Lower lobe of right lung (tissue), 2 donors: ENCODE data around the gene COPS7A. TPM values are rescaled to one million over a fixed set of nuclear protein-coding genes. Genes with fewer than 3 reads are reported as not detected.
"Not testable (repeated sequence)": the region's sequence is repeated elsewhere in the genome, so short reads cannot be mapped to it uniquely, and the experiment has no call there.

ENCODE experiments used
- ATAC-seq, 2 donors: fragments of 200-7000 bp; cut with Tn5 transposase; one replicate each; pipeline ENCODE4 v1.9.1; 2020 to 2022; ENCODE audit warnings: mild to moderate bottlenecking in 2 of 2, moderate library complexity in 2 of 2
- DNase-seq: peaks from one replicate; pipeline ENCODE4 v3.0.0-alpha.2; 2020
- H3K27ac ChIP-seq: fragments of 200-600 bp; one replicate; pipeline ENCODE4 v1.8.0; 2022
- H3K27me3 ChIP-seq: fragments of 200-600 bp; one replicate; pipeline ENCODE4 v1.8.0; 2022; ENCODE audit warnings: low read depth
- H3K36me3 ChIP-seq: fragments of 200-600 bp; one replicate; pipeline ENCODE4 v1.8.0; 2022; ENCODE audit warnings: mild to moderate bottlenecking
- H3K4me1 ChIP-seq: fragments of 200-600 bp; one replicate; pipeline ENCODE4 v1.8.0; 2022
- H3K4me3 ChIP-seq: fragments of 200-600 bp; one replicate; pipeline ENCODE4 v1.8.0; 2022; ENCODE audit warnings: mild to moderate bottlenecking
- H3K9me3 ChIP-seq: fragments of 200-600 bp; one replicate; pipeline ENCODE4 v1.8.0; 2022
- intact Hi-C: fragments of 100-400 bp; cut with DNase I; formaldehyde crosslinking; loops from one replicate; pipeline ENCODE4 v1.11.0; 2022
- total RNA-seq: library from RNA; stranded (reverse); fragmentation: NEBNext Ultra II Directional; extraction: Animal tissue kit (Norgen Biotek cat#: 25700); gene quantifications from one replicate; pipeline ENCODE4 v1.2.1, GENCODE V29; 2021
- TF ChIP-seq, protein P1 (sequence below): fragments of 200-600 bp; IDR thresholded peaks from one replicate; pipeline ENCODE4 v1.8.0; 2022; ENCODE audit warnings: antibody characterized with exemption, mild to moderate bottlenecking
- donor health status: DM: no; HTN: yes; CAD: no; lungs with severe emphysema.

Gene COPS7A
- total RNA-seq, 1 donor from 2014 or later: 55.1 TPM

DNA sequence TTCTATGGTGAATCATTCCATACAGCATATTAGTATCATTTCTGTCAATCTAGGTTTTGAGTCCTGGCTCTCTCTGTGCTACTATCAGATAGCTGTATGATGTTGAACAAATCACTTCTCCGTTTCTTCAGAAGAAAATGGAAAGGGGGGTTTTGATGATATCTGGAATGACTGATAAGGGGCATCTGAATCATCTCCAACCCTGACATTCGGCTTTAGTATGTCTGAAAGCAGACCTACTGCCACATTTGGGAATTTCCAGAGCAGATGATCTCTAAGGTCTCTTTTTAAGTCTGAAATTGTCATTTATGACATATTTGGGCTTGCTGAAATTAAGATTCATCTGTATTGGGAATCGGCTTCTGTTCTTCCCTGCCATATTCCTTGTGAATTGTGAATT lies 19.0 kb downstream of the COPS7A start:
- H3K4me1 ChIP-seq: no peaks in the 10 kb centered on the region
- DNase-seq (no peak), ATAC-seq (no peak)
- H3K27ac ChIP-seq: no peak overlapping the region
- TF ChIP-seq, protein P1, sequence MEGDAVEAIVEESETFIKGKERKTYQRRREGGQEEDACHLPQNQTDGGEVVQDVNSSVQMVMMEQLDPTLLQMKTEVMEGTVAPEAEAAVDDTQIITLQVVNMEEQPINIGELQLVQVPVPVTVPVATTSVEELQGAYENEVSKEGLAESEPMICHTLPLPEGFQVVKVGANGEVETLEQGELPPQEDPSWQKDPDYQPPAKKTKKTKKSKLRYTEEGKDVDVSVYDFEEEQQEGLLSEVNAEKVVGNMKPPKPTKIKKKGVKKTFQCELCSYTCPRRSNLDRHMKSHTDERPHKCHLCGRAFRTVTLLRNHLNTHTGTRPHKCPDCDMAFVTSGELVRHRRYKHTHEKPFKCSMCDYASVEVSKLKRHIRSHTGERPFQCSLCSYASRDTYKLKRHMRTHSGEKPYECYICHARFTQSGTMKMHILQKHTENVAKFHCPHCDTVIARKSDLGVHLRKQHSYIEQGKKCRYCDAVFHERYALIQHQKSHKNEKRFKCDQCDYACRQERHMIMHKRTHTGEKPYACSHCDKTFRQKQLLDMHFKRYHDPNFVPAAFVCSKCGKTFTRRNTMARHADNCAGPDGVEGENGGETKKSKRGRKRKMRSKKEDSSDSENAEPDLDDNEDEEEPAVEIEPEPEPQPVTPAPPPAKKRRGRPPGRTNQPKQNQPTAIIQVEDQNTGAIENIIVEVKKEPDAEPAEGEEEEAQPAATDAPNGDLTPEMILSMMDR: no peak
- intact Hi-C loops: no loop called here
- no peak overlapping the region for H3K4me3 ChIP-seq
- H3K36me3 ChIP-seq: peaks cover 18% of the 10 kb centered on the region
- no peaks in the 10 kb centered on the region for H3K9me3 ChIP-seq
- H3K27me3 ChIP-seq: no peaks in the 10 kb centered on the region

DNA sequence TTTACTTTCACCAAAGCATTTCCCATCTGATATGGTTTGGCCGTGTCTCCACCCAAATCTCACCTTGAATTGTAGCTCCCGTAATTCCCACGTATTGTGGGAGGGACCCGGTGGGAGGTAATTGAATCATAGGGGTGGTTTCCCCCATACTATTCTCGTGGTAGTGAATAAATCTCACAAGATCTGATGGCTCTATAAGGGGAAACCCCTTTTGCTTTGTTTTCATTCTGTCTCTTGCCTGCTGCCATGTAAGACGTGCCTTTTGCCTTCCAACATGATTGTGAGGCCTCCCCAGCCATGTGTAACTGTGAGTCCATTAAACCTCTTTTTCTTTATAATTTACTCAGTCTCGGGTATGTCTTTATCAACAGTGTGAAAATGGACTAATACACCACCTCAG lies 19.5 kb downstream of the COPS7A start:
- H3K27me3 ChIP-seq, intact Hi-C loops, H3K27ac ChIP-seq, H3K9me3 ChIP-seq, DNase-seq, H3K4me1 ChIP-seq, H3K4me3 ChIP-seq, ATAC-seq: not testable (repeated sequence)
- peaks cover 23% of the 10 kb centered on the region for H3K36me3 ChIP-seq

DNA sequence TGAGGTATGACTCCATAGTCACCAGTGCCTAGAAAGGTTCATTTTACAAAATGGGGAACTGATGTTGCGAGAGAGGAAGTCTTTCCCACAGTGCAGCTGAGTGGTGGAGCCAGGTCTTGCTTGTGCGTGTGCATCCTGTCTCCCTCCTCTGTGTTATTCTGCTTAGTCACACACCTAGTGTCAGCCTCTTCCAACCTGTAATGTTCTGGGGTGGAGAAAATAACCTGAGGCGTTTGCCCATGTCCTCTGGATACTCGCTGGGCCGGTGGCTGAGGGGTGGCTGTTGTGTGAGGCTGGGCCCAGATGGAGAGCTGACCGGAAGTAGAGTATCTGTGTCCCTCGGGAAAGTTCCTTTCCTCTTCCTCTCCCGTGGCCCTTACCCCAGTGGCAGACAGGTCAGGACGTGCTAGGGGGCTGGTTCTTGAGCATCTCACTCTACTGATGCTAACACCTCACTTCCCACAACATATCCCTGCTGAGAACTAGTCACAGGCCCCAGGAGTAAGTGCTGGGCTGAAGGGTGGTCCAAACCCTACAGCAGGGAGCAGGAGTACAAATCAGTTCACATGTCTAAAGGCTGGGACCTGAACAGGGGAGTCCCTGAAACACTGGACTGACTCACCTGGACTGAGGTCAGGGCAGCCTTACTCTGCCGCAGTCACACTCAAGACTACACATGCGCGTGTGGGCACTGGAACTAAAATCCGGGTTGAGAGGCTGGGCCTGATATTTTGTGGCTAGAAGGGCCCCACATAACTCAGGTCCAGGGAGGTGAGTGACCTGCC lies 22.1 kb downstream of the COPS7A start:
- ATAC-seq (peak; percentile 69 to 78), DNase-seq (peak; percentile 60)
- no peaks in the 10 kb centered on the region for H3K4me1 ChIP-seq
- H3K9me3 ChIP-seq: no peaks in the 10 kb centered on the region
- H3K36me3 ChIP-seq: peaks cover 49% of the 10 kb centered on the region
- TF ChIP-seq, protein P1: no peak
- H3K4me3 ChIP-seq: no peak overlapping the region
- intact Hi-C loops: no loop called here
- H3K27me3 ChIP-seq: no peaks in the 10 kb centered on the region
- H3K27ac ChIP-seq: peak overlapping the region; percentile 54

- Histone ChIP-seq H3K9me3 (no peaks in the 10 kb centered on the region), H3K27ac (no peak overlapping the region), H3K4me3 (no peak overlapping the region), H3K36me3 (peaks cover 60% of the 10 kb centered on the region), H3K4me1 (peaks cover 12% of the 10 kb centered on the region), H3K27me3 (no peaks in the 10 kb centered on the region)
- DNase-seq: no peak
- intact Hi-C loops: no loop called here
- ATAC-seq: no peak
- TF ChIP-seq, protein P1: no peak
Observed at GRCh38 chr12:6747216-6747615, 23.4 kb downstream of the COPS7A start.

GRCh38 chr12:6748761-6749160 lies 24.9 kb downstream of the COPS7A start:
- no peaks in the 10 kb centered on the region for H3K27me3 ChIP-seq
- peaks cover 60% of the 10 kb centered on the region for H3K36me3 ChIP-seq
- no peak overlapping the region for H3K27ac ChIP-seq
- H3K9me3 ChIP-seq: no peaks in the 10 kb centered on the region
- DNase-seq (no peak), ATAC-seq (no peak)
- intact Hi-C loops: no loop called here
- no peak overlapping the region for H3K4me3 ChIP-seq
- TF ChIP-seq, protein P1: no peak
- peaks cover 15% of the 10 kb centered on the region for H3K4me1 ChIP-seq

- Histone ChIP-seq H3K9me3 (no peaks in the 10 kb centered on the region), H3K36me3 (peaks cover 60% of the 10 kb centered on the region), H3K27ac (no peak overlapping the region), H3K27me3 (no peaks in the 10 kb centered on the region), H3K4me3 (no peak overlapping the region), H3K4me1 (peaks cover 21% of the 10 kb centered on the region)
- TF ChIP-seq, protein P1: no peak
- intact Hi-C loops: no loop called here
- ATAC-seq: no peak
- no peak for DNase-seq
Observed at GRCh38 chr12:6750506-6750905, 26.7 kb downstream of the COPS7A start.
